HepG2 (cell line): ENCODE measurements around the gene EGFR. TPM values are rescaled to one million over a fixed set of nuclear protein-coding genes. Genes with fewer than 3 reads are reported as not detected.

Experiments used
- ATAC-seq: fragments of 200-7000 bp; cut with Tn5 transposase; 3 replicates; pipeline ENCODE4 v1.9.1; 2020; ENCODE audit warnings: mild to moderate bottlenecking, moderate library complexity
- BruUV-seq: library from RNA; stranded (reverse); fragments of 400-500 nt; replicated peaks from 2 replicates; lab custom pipeline; 2021; lab: Mats Ljungman, UMichigan
- CTCF ChIA-PET: fragments of 300-600 bp; formaldehyde crosslinking; extraction: SDS; loops from one replicate; lab custom pipeline; 2021; ENCODE audit warnings: low total read pairs, inconsistent platforms, low intra/inter-chr PET ratio; lab: Yijun Ruan, JAX
- POLR2A ChIA-PET: fragments of 350-600 bp; sonication (Branson Sonifier 250); formaldehyde crosslinking; loops from one replicate; lab custom pipeline; 2020; ENCODE audit warnings: antibody characterized with exemption, inconsistent platforms; lab: Yijun Ruan, JAX
- DNase-seq: peaks from one replicate; pipeline ENCODE4 v3.0.0-alpha.2; 2015; ENCODE audit warnings: low spot score
- FAIRE-seq: peaks from 3 replicates; lab custom pipeline; 2011; peaks lifted over from hg19 to GRCh38; lab: Jason Lieb, UNC
- H2AFZ ChIP-seq: one replicate; pipeline ENCODE4 v1.6.1; 2011; ENCODE audit warnings: low read length, inconsistent platforms
- H3K27ac ChIP-seq: fragments of 300-600 bp; 3 replicates; pipeline ENCODE4 v1.8.0; 2011; ENCODE audit warnings: mixed run types, mild to moderate bottlenecking, mixed read lengths, low read length, inconsistent platforms; ENCODE audit not compliant: insufficient read depth; ENCODE audit errors: extremely low read length
- H3K27me3 ChIP-seq, 2 experiments: fragments of 200-600 bp in 1 of 2; 2 replicates in 1 of 2; 3 replicates in 1 of 2; pipeline versions ENCODE4 v1.6.0 to v1.8.0; 2011; ENCODE audit warnings: low read length in 2 of 2, mild to moderate bottlenecking in 2 of 2, moderate library complexity in 2 of 2, inconsistent platforms in 1 of 2; ENCODE audit not compliant: insufficient read depth in 2 of 2, control insufficient read depth in 1 of 2
- H3K36me3 ChIP-seq, 2 experiments: fragments of 200-600 bp in 1 of 2; replicated peaks in 1 of 2; 2 replicates in 1 of 2; 3 replicates in 1 of 2; pipeline versions ENCODE4 v1.5.1 to v1.8.0; 2011; ENCODE audit warnings: low read length in 2 of 2, inconsistent platforms in 1 of 2; ENCODE audit not compliant: insufficient read depth in 2 of 2, control insufficient read depth in 1 of 2
- H3K4me1 ChIP-seq: 2 replicates; pipeline ENCODE4 v1.5.1; 2012; ENCODE audit warnings: low read length, inconsistent platforms; ENCODE audit not compliant: insufficient read depth
- H3K4me2 ChIP-seq: 2 replicates; pipeline ENCODE4 v1.6.0; 2011; ENCODE audit warnings: low read depth, low read length, inconsistent platforms
- H3K4me3 ChIP-seq, 3 experiments: fragments of 200-600 bp in 1 of 3; sonication (generic), shearing (Covaris generic) in 1 of 3; replicated peaks in 1 of 3; 2 replicates each; pipeline ENCODE4 v1.5.1; 2011 to 2016; ENCODE audit warnings: low read length in 3 of 3, inconsistent platforms in 2 of 3, low read depth in 2 of 3, mild to moderate bottlenecking in 2 of 3, control low read depth in 1 of 3, mixed read lengths in 1 of 3; ENCODE audit not compliant: insufficient read depth in 1 of 3
- H3K79me2 ChIP-seq: one replicate; pipeline ENCODE4 v1.6.1; 2011; ENCODE audit warnings: low read length, inconsistent platforms; ENCODE audit not compliant: insufficient read depth
- H3K9ac ChIP-seq: 2 replicates; pipeline ENCODE4 v1.6.0; 2011; ENCODE audit warnings: mild to moderate bottlenecking, low read depth, low read length, inconsistent platforms; ENCODE audit not compliant: insufficient read depth
- H3K9me3 ChIP-seq: 2 replicates; pipeline ENCODE4 v1.5.1; 2012; ENCODE audit warnings: mild to moderate bottlenecking, low read length
- H4K20me1 ChIP-seq: 2 replicates; pipeline ENCODE4 v1.6.0; 2011; ENCODE audit warnings: inconsistent platforms, mild to moderate bottlenecking, low read length, moderate library complexity; ENCODE audit not compliant: insufficient read depth
- CCAR2 ChIP-seq: fragments of 200-400 bp; formaldehyde crosslinking; optimal IDR thresholded peaks from 2 replicates; pipeline ENCODE3; 2018; ENCODE audit warnings: low read depth, mild to moderate bottlenecking, low read length, moderate library complexity
- HDAC1 ChIP-seq: sonication (generic); formaldehyde crosslinking; IDR thresholded peaks from 2 replicates; pipeline ENCODE4 v1.5.1; 2020; ENCODE audit warnings: mild to moderate bottlenecking, missing genetic modification reagents
- MTA1 ChIP-seq: sonication (generic); formaldehyde crosslinking; IDR thresholded peaks from 2 replicates; pipeline ENCODE4 v1.4.0; 2020; ENCODE audit warnings: missing genetic modification reagents, mild to moderate bottlenecking, borderline replicate concordance
- MTF2 ChIP-seq: sonication (generic); formaldehyde crosslinking; IDR thresholded peaks from 2 replicates; pipeline ENCODE4 v1.5.0; 2020; ENCODE audit warnings: missing genetic modification reagents, borderline replicate concordance
- SYNCRIP ChIP-seq: fragments of 200-400 bp; formaldehyde crosslinking; IDR thresholded peaks from 2 replicates; pipeline ENCODE4 v1.6.1; 2018; ENCODE audit warnings: mild to moderate bottlenecking, low read depth, low read length; ENCODE audit not compliant: insufficient read depth
- TEAD3 ChIP-seq: optimal IDR thresholded peaks from 2 replicates; pipeline ENCODE3; 2016; ENCODE audit warnings: borderline replicate concordance
- YEATS2 ChIP-seq: sonication (generic); formaldehyde crosslinking; IDR thresholded peaks from 2 replicates; pipeline ENCODE4 v1.4.0; 2020; ENCODE audit warnings: missing genetic modification reagents, borderline replicate concordance
- ZNF12 ChIP-seq: sonication (generic); formaldehyde crosslinking; IDR thresholded peaks from 2 replicates; pipeline ENCODE4 v1.5.0; 2020; ENCODE audit warnings: missing genetic modification reagents
- ZNF124 ChIP-seq: sonication (generic); formaldehyde crosslinking; IDR thresholded peaks from 2 replicates; pipeline ENCODE4 v1.4.0; 2020; ENCODE audit warnings: missing genetic modification reagents
- ZNF34 ChIP-seq: sonication (generic); formaldehyde crosslinking; IDR thresholded peaks from 2 replicates; pipeline ENCODE4 v1.4.0; 2020; ENCODE audit warnings: mild to moderate bottlenecking, missing genetic modification reagents, borderline replicate concordance
- ZNF644 ChIP-seq: IDR thresholded peaks from 2 replicates; pipeline ENCODE4 v1.6.1; 2016; ENCODE audit warnings: low read depth
- ZNF737 ChIP-seq: sonication (generic); formaldehyde crosslinking; IDR thresholded peaks from 2 replicates; pipeline ENCODE4 v1.5.0; 2020; ENCODE audit warnings: missing genetic modification reagents, mild to moderate bottlenecking, borderline replicate concordance
- WGBS: methylation state at CpG from one replicate; pipeline ENCODE4 v1.1.6; 2017; ENCODE audit warnings: low lambda C conversion rate; 5-methylcytosine and 5-hydroxymethylcytosine counted together
- in situ Hi-C: cut with HindIII; loops from 2 replicates; pipeline ENCODE4 v1.10.0; 2017; ENCODE audit warnings: low pct_unique_long_range_greater_than_20kb; ENCODE audit not compliant: extremely low pct_ligation_motif_present
- intact Hi-C: fragments of 100-400 bp; cut with micrococcal nuclease; formaldehyde crosslinking; loops from one replicate; pipeline ENCODE4 v1.10.0; 2022; ENCODE audit not compliant: unreplicated experiment
- polyA plus RNA-seq, 8 experiments: library from polyadenylated mRNA; depleted of rRNA in 3 of 8; stranded (reverse) in 7 of 8; unstranded in 1 of 8; fragments of >200 nt; fragmentation: Illumina TruSeq in 4 of 8; extraction: Trizol in 4 of 8; gene quantifications; 2 replicates each; pipeline versions ENCODE4 v1.2.1 to v1.2.3, GENCODE V29; 2011 to 2016; ENCODE audit warnings: low read depth in 4 of 8, missing spikeins in 1 of 8, mixed read lengths in 1 of 8; ENCODE audit not compliant: insufficient read depth in 1 of 8
- total RNA-seq, 5 experiments: library from RNA; depleted of rRNA; stranded (reverse); fragments of >200 nt; fragmentation: Illumina TruSeq; extraction: Trizol; gene quantifications; 2 replicates each; pipeline ENCODE4 v1.2.3, GENCODE V29; 2016; ENCODE audit warnings: low read depth in 1 of 5
- TF ChIP-seq, protein P1 (sequence below): sonication (generic); formaldehyde crosslinking; IDR thresholded peaks from 2 replicates; pipeline ENCODE4 v1.4.0; 2020; ENCODE audit warnings: mild to moderate bottlenecking, missing genetic modification reagents
- TF ChIP-seq, protein P2 (sequence below): sonication (generic); formaldehyde crosslinking; IDR thresholded peaks from 2 replicates; pipeline ENCODE4 v1.5.0; 2020; ENCODE audit warnings: missing genetic modification reagents
- TF ChIP-seq, protein P3 (sequence below): sonication (generic); formaldehyde crosslinking; IDR thresholded peaks from 2 replicates; pipeline ENCODE4 v1.8.0; 2022; ENCODE audit warnings: missing genetic modification reagents, mild to moderate bottlenecking, moderate library complexity, borderline replicate concordance

EGFR gene
- total and polyA plus RNA-seq, 2 of the 13 experiments (the other 11 are each of a cell fraction or from before 2014, with no cell fraction given): 7.0 to 10.0 TPM

DNA sequence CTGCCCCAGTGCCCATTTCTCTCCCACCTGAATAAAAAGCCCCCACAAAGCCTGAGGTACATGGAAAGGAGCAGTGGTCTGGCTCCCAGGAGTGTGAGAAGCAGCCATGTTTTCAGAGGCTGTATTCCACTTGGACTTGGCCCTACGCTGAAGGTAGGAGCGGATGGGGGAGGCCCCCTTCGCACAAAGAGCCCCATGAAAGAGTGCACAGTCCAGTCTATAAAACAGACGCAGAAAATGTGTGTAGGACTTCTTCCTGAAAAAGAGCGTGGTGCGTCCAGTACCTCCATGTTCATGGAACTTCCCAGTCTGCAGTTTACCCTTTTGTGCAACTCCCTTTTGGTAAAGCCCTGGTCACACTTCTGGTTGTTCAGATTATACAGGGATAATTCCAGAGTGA, 69.3 kb downstream of the EGFR start:
- H3K4me1 ChIP-seq: peaks cover 81% of the 10 kb centered on the region
- no peak for TF ChIP-seq HDAC1 (CRISPR knock-in tag)
- no peak for TF ChIP-seq ZNF34 (CRISPR knock-in tag)
- TF ChIP-seq TEAD3: no peak
- no peak for TF ChIP-seq SYNCRIP
- TF ChIP-seq YEATS2 (CRISPR knock-in tag): no peak
- TF ChIP-seq MTF2 (CRISPR knock-in tag): no peak
- TF ChIP-seq ZNF737 (CRISPR knock-in tag): no peak
- TF ChIP-seq MTA1: no peak
- TF ChIP-seq, protein P1, sequence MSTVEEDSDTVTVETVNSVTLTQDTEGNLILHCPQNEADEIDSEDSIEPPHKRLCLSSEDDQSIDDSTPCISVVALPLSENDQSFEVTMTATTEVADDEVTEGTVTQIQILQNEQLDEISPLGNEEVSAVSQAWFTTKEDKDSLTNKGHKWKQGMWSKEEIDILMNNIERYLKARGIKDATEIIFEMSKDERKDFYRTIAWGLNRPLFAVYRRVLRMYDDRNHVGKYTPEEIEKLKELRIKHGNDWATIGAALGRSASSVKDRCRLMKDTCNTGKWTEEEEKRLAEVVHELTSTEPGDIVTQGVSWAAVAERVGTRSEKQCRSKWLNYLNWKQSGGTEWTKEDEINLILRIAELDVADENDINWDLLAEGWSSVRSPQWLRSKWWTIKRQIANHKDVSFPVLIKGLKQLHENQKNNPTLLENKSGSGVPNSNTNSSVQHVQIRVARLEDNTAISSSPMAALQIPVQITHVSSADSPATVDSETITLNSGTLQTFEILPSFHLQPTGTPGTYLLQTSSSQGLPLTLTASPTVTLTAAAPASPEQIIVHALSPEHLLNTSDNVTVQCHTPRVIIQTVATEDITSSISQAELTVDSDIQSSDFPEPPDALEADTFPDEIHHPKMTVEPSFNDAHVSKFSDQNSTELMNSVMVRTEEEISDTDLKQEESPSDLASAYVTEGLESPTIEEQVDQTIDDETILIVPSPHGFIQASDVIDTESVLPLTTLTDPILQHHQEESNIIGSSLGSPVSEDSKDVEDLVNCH (CRISPR knock-in tag): no peak
- TF ChIP-seq, protein P2, sequence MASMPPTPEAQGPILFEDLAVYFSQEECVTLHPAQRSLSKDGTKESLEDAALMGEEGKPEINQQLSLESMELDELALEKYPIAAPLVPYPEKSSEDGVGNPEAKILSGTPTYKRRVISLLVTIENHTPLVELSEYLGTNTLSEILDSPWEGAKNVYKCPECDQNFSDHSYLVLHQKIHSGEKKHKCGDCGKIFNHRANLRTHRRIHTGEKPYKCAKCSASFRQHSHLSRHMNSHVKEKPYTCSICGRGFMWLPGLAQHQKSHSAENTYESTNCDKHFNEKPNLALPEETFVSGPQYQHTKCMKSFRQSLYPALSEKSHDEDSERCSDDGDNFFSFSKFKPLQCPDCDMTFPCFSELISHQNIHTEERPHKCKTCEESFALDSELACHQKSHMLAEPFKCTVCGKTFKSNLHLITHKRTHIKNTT (CRISPR knock-in tag): no peak
- no peak for TF ChIP-seq ZNF12 (CRISPR knock-in tag)
- TF ChIP-seq CCAR2: no peak
- TF ChIP-seq, protein P3, sequence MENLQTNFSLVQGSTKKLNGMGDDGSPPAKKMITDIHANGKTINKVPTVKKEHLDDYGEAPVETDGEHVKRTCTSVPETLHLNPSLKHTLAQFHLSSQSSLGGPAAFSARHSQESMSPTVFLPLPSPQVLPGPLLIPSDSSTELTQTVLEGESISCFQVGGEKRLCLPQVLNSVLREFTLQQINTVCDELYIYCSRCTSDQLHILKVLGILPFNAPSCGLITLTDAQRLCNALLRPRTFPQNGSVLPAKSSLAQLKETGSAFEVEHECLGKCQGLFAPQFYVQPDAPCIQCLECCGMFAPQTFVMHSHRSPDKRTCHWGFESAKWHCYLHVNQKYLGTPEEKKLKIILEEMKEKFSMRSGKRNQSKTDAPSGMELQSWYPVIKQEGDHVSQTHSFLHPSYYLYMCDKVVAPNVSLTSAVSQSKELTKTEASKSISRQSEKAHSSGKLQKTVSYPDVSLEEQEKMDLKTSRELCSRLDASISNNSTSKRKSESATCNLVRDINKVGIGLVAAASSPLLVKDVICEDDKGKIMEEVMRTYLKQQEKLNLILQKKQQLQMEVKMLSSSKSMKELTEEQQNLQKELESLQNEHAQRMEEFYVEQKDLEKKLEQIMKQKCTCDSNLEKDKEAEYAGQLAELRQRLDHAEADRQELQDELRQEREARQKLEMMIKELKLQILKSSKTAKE (CRISPR knock-in tag): no peak
- no peak for TF ChIP-seq ZNF644 (CRISPR knock-in tag)
- TF ChIP-seq ZNF124 (CRISPR knock-in tag): no peak
- intact Hi-C loops: no loop called here
- no peak overlapping the region for H3K9ac ChIP-seq
- no peaks in the 10 kb centered on the region for H3K9me3 ChIP-seq
- H2AFZ ChIP-seq: no peak overlapping the region
- BruUV-seq: no TSS peak
- CTCF ChIA-PET: no interaction called here
- no peaks in the 10 kb centered on the region for H3K36me3 ChIP-seq
- in situ Hi-C loops: no loop called here
- 96% methylated on average over 6 of the region's 6 CpGs for WGBS
- no peak for ATAC-seq
- no peak overlapping the region for H3K4me2 ChIP-seq
- no peak overlapping the region for H3K27ac ChIP-seq
- H3K4me3 ChIP-seq: no peak overlapping the region
- POLR2A ChIA-PET: no interaction called here
- H3K79me2 ChIP-seq: no peaks in the 10 kb centered on the region
- DNase-seq: no peak
- FAIRE-seq: no peak
- H4K20me1 ChIP-seq: no peaks in the 10 kb centered on the region
- H3K27me3 ChIP-seq: no peaks in the 10 kb centered on the region
